Naive thymus-derived CD4-positive, alpha-beta T cell (primary cell): ENCODE results near the gene NTMT1. TPM values are rescaled to one million over a fixed set of nuclear protein-coding genes. Genes with fewer than 3 reads are reported as not detected.

Source experiments
- ATAC-seq: fragments of 150-1000 bp; cut with Tn5 transposase; 2 replicates; pipeline ENCODE4 v1.10.0; 2021; ENCODE audit warnings: mild to moderate bottlenecking, moderate library complexity
- CTCF ChIA-PET: fragments of 350-600 bp; sonication (Branson Sonifier 250); formaldehyde crosslinking; loops from one replicate; lab custom pipeline; 2021; ENCODE audit warnings: antibody characterized with exemption; lab: Charles Lee
- POLR2A ChIA-PET: fragments of 350-600 bp; sonication (Branson Sonifier 250); formaldehyde crosslinking; loops from one replicate; lab custom pipeline; 2021; ENCODE audit warnings: antibody characterized with exemption, inconsistent platforms; lab: Charles Lee
- DNase-seq, 9 donors: peaks; one replicate each; pipeline versions ENCODE4 v3.0.0 to v3.0.0-alpha.2; 2020 to 2022; ENCODE audit warnings: mixed read lengths in 1 of 9
- H3K27ac ChIP-seq: one replicate; pipeline ENCODE4 v1.7.0; 2013; ENCODE audit warnings: mild to moderate bottlenecking, low read depth, low read length, moderate library complexity
- H3K27me3 ChIP-seq, 2 donors: one replicate each; pipeline ENCODE4 v1.7.0; 2013; ENCODE audit warnings: low read length in 2 of 2, mild to moderate bottlenecking in 2 of 2, moderate library complexity in 2 of 2; ENCODE audit not compliant: control insufficient read depth in 2 of 2, insufficient read depth in 2 of 2
- H3K36me3 ChIP-seq, 3 experiments: 1 replicate in 2 of 3; 2 replicates in 1 of 3; pipeline ENCODE4 v1.7.0; 2013; ENCODE audit warnings: low read length in 3 of 3, mild to moderate bottlenecking in 3 of 3, moderate library complexity in 1 of 3; ENCODE audit not compliant: insufficient read depth in 3 of 3, control insufficient read depth in 2 of 3
- H3K4me1 ChIP-seq, 2 donors: one replicate each; pipeline ENCODE4 v1.7.0; 2013; ENCODE audit warnings: low read length in 2 of 2, mild to moderate bottlenecking in 2 of 2, moderate library complexity in 1 of 2; ENCODE audit not compliant: control insufficient read depth in 2 of 2, insufficient read depth in 2 of 2
- H3K4me3 ChIP-seq: 2 replicates; pipeline ENCODE4 v1.7.0; 2013; ENCODE audit warnings: mild to moderate bottlenecking, low read length
- H3K9me3 ChIP-seq, 3 experiments: 1 replicate in 2 of 3; 2 replicates in 1 of 3; pipeline ENCODE4 v1.7.0; 2013; ENCODE audit warnings: low read length in 3 of 3; ENCODE audit not compliant: control insufficient read depth in 2 of 3
- H3K27ac Mint-ChIP-seq, 9 donors: one replicate each; pipeline ENCODE4 v1.8.0; 2020 to 2022; ENCODE audit warnings: mixed read lengths in 9 of 9, mild to moderate bottlenecking in 8 of 9, moderate library complexity in 5 of 9, inconsistent platforms in 2 of 9
- H3K27me3 Mint-ChIP-seq, 5 donors: one replicate each; pipeline ENCODE4 v1.8.0; 2021 to 2022; ENCODE audit warnings: mixed read lengths in 5 of 5, mild to moderate bottlenecking in 1 of 5
- H3K36me3 Mint-ChIP-seq, 5 donors: one replicate each; pipeline ENCODE4 v1.8.0; 2020 to 2022; ENCODE audit warnings: mixed read lengths in 5 of 5, mild to moderate bottlenecking in 3 of 5, inconsistent platforms in 1 of 5
- H3K4me1 Mint-ChIP-seq, 7 donors: one replicate each; pipeline ENCODE4 v1.8.0; 2020 to 2022; ENCODE audit warnings: mixed read lengths in 7 of 7, mild to moderate bottlenecking in 3 of 7, inconsistent platforms in 1 of 7
- H3K4me3 Mint-ChIP-seq, 10 donors: one replicate each; pipeline ENCODE4 v1.8.0; 2020 to 2022; ENCODE audit warnings: mild to moderate bottlenecking in 10 of 10, mixed read lengths in 10 of 10, moderate library complexity in 6 of 10, inconsistent platforms in 2 of 10
- H3K9me3 Mint-ChIP-seq, 11 donors: one replicate each; pipeline ENCODE4 v1.8.0; 2020 to 2022; ENCODE audit warnings: mixed read lengths in 11 of 11, mild to moderate bottlenecking in 4 of 11, inconsistent platforms in 1 of 11, moderate library complexity in 1 of 11
- intact Hi-C, 2 donors: fragments of 100-400 bp; cut with micrococcal nuclease; formaldehyde crosslinking; loops; one replicate each; pipeline ENCODE4 v1.15.1; 2023
- polyA plus RNA-seq, 2 donors: library from polyadenylated mRNA; unstranded; fragments of 300-500 nt; fragmentation: Illumina TruSeq; gene quantifications; one replicate each; pipeline ENCODE4 v1.2.3, GENCODE V29; 2021
- total RNA-seq, 6 experiments: library from RNA in 5 of 6; stranded (reverse) in 5 of 6; gene quantifications; 1 replicate in 5 of 6; 2 replicates in 1 of 6; pipeline ENCODE4 v1.2.3 and lab custom pipeline; 2021 to 2026

The NTMT1 gene
- total RNA-seq, result 10 to 100 TPM; 31.0 to 50.1 (median 34.2) TPM
- 10 to 100 TPM; 49.0 to 58.9 TPM for polyA plus RNA-seq
- 31.6 reads per million, percentile 61 among the genes with 10 or more reads in this experiment for total RNA-seq (lab: John Stamatoyannopoulos, UW)

GRCh38 chr9:129626079-129626624, at the start of gene NTMT1:
TSS of gene NTMT1 (plus strand) at chr9:129626163. CDS start at chr9:129632704, 6,541 bp downstream.
- ChIA-PET CTCF (interaction anchor here (0.6 to 4.8 kb wide), 11 partner anchors 14 to 502 kb away, joined by 3 to 58 read pairs (median 4); no protein-coding TSS in a partner anchor), POLR2A (interaction anchor here (0.9 to 5.6 kb wide), 9 partner anchors 14 to 487 kb away, joined by 3 to 35 read pairs (median 6); partner anchors contain the start of genes ASB6 and IER5L)
- Mint-ChIP-seq H3K4me3 (peak within 1 kb of the TSS; percentile 85 to 95 (median 88)), H3K27ac (peak within 1 kb of the TSS; percentile 88 to 99 (median 94)), H3K36me3 (peaks cover 0 to 1% (median 0%) of the 10 kb centered on the region in 5 donors), H3K9me3 (peaks cover 0 to 4% (median 0%) of the 10 kb centered on the region in 11 donors), H3K4me1 (peaks cover 33 to 63% (median 59%) of the 10 kb centered on the region in 7 donors), H3K27me3 (peaks cover 4 to 18% (median 7%) of the 10 kb centered on the region in 5 donors)
- Histone ChIP-seq H3K4me3 (peak within 1 kb of the TSS; percentile 85), H3K27me3 (no peaks in the 10 kb centered on the region), H3K9me3 (no peaks in the 10 kb centered on the region), H3K27ac (peak within 1 kb of the TSS; percentile 89), H3K4me1 (peaks cover 27 to 42% of the 10 kb centered on the region in 2 donors), H3K36me3 (peaks cover 0 to 11% (median 0%) of the 10 kb centered on the region in 3 experiments)
- peak; percentile 88 to 94 (median 90) for DNase-seq
- ATAC-seq, result peak; percentile 93
- intact Hi-C loops, result loop anchor here (1.0 to 10.0 kb wide), 10 partner anchors 16 to 590 kb away; partner anchors contain the start of genes ASB6 (in 2 of the 2), CRAT (in 1 of the 2), DOLPP1 (in 1 of the 2) and IER5L (in 1 of the 2)

DNA sequence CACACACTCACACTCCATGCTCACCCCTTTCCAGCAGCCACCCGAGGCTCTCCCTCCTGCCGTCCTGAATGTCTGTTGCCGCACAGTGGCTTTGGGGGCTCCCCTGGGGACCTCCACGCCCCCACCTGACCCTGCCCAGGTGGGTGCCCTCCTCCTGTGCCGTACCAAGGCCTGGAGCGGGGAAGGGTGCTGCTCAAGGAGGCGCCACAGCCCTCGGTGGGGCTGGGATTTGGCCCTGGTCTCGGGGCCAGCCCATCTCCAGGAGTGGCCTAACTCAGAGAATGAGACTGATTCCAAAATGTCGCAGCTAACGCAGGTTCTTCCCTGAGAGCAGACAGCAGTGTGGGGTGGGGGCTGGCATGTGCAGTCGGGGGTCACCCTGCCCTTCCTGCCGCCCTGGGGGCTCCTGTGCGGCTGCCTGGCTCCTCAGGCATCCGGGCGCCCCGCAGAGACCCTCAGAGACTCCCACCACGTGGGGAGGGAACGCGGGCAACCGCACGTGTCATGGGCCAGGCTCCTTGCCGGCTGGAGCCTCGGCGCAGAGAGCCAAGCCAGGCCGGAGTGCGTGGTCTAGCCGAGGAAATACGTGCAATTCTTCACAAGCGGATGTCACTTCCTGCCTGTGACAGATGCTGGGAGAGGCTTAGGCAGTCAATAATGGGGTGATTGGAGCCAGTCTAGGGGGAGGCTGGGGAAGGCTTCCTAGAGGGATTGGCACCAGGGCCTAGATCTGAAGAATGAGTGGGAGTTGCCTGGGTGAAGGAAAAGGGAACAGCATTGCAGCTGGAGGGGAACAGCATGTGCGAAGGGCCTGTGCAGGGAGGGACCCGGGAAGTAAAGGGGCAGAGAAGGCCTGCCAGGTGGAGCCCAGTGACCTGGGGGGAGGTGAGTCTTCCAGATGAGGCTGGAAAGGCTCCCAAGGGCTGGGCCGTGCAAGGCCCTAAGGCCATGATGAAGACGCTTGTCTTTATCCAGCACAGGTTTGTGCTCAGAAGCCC, 49.1 kb upstream of the NTMT1 start:
- ChIA-PET CTCF (no interaction called here), POLR2A (no interaction called here)
- no peaks in the 10 kb centered on the region for H3K36me3 ChIP-seq
- H3K27ac ChIP-seq, result no peak overlapping the region
- ATAC-seq (no peak), DNase-seq (no peak)
- Mint-ChIP-seq H3K4me1 (peaks cover 11 to 57% (median 23%) of the 10 kb centered on the region in 7 donors), H3K36me3 (peaks cover 0 to 23% (median 0%) of the 10 kb centered on the region in 5 donors), H3K4me3 (peak overlapping the region in 1 of 10 donors; percentile 63), H3K27ac (peak overlapping the region in 1 of 9 donors; percentile 89), H3K27me3 (peaks cover 0 to 7% (median 2%) of the 10 kb centered on the region in 5 donors), H3K9me3 (peaks cover 0 to 9% (median 0%) of the 10 kb centered on the region in 11 donors)
- no peaks in the 10 kb centered on the region for H3K27me3 ChIP-seq
- intact Hi-C loops, result no loop called here
- peaks cover 14 to 15% of the 10 kb centered on the region in 2 donors for H3K4me1 ChIP-seq
- H3K4me3 ChIP-seq, result no peak overlapping the region
- no peaks in the 10 kb centered on the region for H3K9me3 ChIP-seq

DNA sequence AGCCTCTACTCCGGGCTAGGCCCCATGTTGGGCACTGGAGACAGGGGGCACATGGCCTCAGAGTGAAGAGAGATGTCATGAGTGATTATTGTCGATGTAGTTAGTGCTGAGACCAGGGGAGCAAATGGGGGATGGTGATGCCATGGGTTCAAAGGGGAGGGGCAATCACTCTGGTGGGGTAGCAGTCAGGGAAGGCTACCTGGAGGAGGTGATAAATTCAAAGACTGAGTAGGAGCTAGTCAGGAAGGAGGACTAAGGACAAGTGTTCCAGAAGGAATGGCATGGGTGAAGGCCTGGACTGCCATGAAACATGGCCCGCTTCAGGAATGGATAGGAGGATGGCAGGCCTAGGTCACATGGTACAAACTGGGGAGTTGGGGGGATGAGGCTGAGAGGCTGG, 46.7 kb upstream of the NTMT1 start:
- no peak overlapping the region for H3K4me3 ChIP-seq
- Mint-ChIP-seq H3K4me1 (peaks cover 15 to 81% (median 28%) of the 10 kb centered on the region in 7 donors), H3K9me3 (peaks cover 0 to 4% (median 0%) of the 10 kb centered on the region in 11 donors), H3K27me3 (peaks cover 0 to 4% (median 0%) of the 10 kb centered on the region in 5 donors), H3K27ac (peak overlapping the region in 3 of 9 donors; percentile 5 to 88 (median 77)), H3K4me3 (peak overlapping the region in 3 of 10 donors; percentile 16 to 86 (median 49)), H3K36me3 (peaks cover 0 to 28% (median 0%) of the 10 kb centered on the region in 5 donors)
- no peak overlapping the region for H3K27ac ChIP-seq
- H3K4me1 ChIP-seq, result peaks cover 16 to 22% of the 10 kb centered on the region in 2 donors
- intact Hi-C loops, result no loop called here
- POLR2A ChIA-PET, result no interaction called here
- ATAC-seq (no peak), DNase-seq (no peak)
- no peaks in the 10 kb centered on the region for H3K9me3 ChIP-seq
- CTCF ChIA-PET, result no interaction called here
- no peaks in the 10 kb centered on the region for H3K27me3 ChIP-seq
- H3K36me3 ChIP-seq, result no peaks in the 10 kb centered on the region

DNA sequence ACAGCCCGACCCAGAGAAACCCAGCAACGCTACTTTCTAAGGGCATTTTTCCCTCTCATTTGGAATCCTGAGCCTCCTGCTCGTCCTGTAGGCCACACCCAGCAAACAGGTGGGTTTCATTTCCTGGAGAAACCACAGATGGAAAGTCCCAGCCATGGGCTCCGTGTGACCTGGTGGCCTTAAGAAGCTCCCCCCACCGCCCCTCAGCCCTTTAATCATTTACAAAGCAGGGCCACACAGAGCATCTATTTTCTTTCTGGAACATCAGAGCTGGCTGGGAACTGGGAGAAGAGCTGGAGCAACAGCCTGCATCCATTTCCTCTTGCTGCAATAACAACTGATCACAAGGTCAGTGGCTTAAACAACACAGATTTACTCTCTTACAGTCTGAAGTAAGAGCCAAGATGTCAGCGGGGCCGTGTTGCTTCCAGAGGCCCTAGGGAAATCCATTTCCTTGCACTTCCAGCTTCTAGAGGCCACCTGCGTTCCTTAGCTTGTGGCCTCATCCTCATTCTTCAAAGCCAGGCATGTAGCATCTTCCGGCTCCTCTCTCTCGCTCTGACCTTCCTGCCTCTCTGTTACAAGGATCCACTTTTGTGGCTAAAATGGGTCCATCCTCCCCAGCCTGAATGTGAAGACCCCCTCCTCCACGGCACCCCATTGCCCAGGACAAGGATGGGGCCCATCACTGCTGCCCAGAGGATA, 45.6 kb upstream of the NTMT1 start:
- H3K4me3 ChIP-seq, result no peak overlapping the region
- no peak overlapping the region for H3K27ac ChIP-seq
- POLR2A ChIA-PET, result no interaction called here
- peak overlapping the region in 1 of 9 donors; percentile 88 for H3K27ac Mint-ChIP-seq
- peaks cover 21 to 26% of the 10 kb centered on the region in 2 donors for H3K4me1 ChIP-seq
- peaks cover 20 to 89% (median 37%) of the 10 kb centered on the region in 7 donors for H3K4me1 Mint-ChIP-seq
- DNase-seq, result peak in 1 of 9 donors; percentile 59
- no peaks in the 10 kb centered on the region for H3K9me3 ChIP-seq
- no peaks in the 10 kb centered on the region for H3K27me3 ChIP-seq
- peaks cover 0 to 4% (median 0%) of the 10 kb centered on the region in 5 donors for H3K27me3 Mint-ChIP-seq
- H3K4me3 Mint-ChIP-seq, result peak overlapping the region in 3 of 10 donors; percentile 20 to 86 (median 52)
- ATAC-seq, result no peak
- CTCF ChIA-PET, result interaction anchor here (1.3 kb wide), 1 partner anchor 406 kb away, joined by 4 read pairs; no protein-coding TSS in a partner anchor
- intact Hi-C loops, result loop anchor here (1.0 to 5.0 kb wide), 4 partner anchors 16 to 122 kb away; no protein-coding TSS in a partner anchor
- peaks cover 0 to 32% (median 0%) of the 10 kb centered on the region in 5 donors for H3K36me3 Mint-ChIP-seq
- peaks cover 0 to 7% (median 0%) of the 10 kb centered on the region in 11 donors for H3K9me3 Mint-ChIP-seq
- no peaks in the 10 kb centered on the region for H3K36me3 ChIP-seq

DNA sequence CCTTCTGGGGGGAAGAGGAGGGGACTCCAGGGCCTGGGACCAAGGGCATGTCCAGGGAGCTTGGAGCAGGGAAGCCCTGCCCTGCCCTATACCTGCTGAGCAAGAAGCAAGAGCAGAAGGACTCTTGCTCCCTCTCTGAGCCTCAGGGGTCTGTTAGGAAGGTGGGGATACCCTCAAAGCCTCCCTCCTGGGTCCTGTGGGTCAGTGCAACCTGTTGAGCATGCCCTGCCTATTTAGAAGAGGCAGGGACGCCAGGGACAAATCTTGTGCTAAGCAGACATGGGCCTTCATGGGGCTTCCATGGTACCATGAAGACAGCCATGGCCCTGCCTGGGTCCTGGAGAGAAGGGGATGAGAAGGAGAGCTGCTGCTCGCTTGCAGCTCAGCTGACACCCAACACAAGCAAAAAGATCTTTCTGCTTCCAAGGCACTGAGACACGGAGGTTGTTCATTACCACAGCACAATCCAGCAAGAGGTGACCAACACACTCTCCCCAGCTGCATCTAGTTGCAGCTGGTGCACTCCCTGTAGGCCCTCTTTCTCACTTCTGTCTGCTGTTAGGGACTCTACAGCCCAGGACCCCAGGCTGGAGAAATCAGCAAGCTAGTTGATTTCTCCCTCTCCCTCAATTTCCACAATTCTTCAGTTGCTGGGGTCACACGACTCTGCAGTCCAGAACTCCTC, 44.3 kb upstream of the NTMT1 start:
- peak overlapping the region in 1 of 10 donors; percentile 86 for H3K4me3 Mint-ChIP-seq
- intact Hi-C loops, result loop anchor here (2.0 to 5.0 kb wide), 3 partner anchors 15 to 123 kb away; no protein-coding TSS in a partner anchor
- H3K4me3 ChIP-seq, result no peak overlapping the region
- H3K4me1 ChIP-seq, result peaks cover 22 to 26% of the 10 kb centered on the region in 2 donors
- POLR2A ChIA-PET, result interaction anchor here (0.6 to 1.1 kb wide), 2 partner anchors 200 to 312 kb away, joined by 3 read pairs; no protein-coding TSS in a partner anchor
- ATAC-seq (no peak), DNase-seq (no peak)
- CTCF ChIA-PET, result interaction anchor here (0.6 kb wide), 1 partner anchor 14 kb away, joined by 3 read pairs; no protein-coding TSS in a partner anchor
- peaks cover 20 to 92% (median 46%) of the 10 kb centered on the region in 7 donors for H3K4me1 Mint-ChIP-seq
- H3K36me3 Mint-ChIP-seq, result peaks cover 0 to 31% (median 0%) of the 10 kb centered on the region in 5 donors
- no peaks in the 10 kb centered on the region for H3K36me3 ChIP-seq
- H3K27ac ChIP-seq, result no peak overlapping the region
- H3K9me3 Mint-ChIP-seq, result peaks cover 0 to 7% (median 0%) of the 10 kb centered on the region in 11 donors
- H3K27ac Mint-ChIP-seq, result peak overlapping the region in 1 of 9 donors; percentile 88
- H3K27me3 Mint-ChIP-seq, result peaks cover 0 to 4% (median 0%) of the 10 kb centered on the region in 5 donors
- H3K9me3 ChIP-seq, result no peaks in the 10 kb centered on the region
- H3K27me3 ChIP-seq, result no peaks in the 10 kb centered on the region
